Vagina (tissue), 2 donors: ENCODE results near the gene MAP3K13. TPM values are rescaled to one million over a fixed set of nuclear protein-coding genes. Genes with fewer than 3 reads are reported as not detected.

Experiments
- DNase-seq, 2 donors: peaks; one replicate each; pipeline ENCODE4 v3.0.0-alpha.2; 2017; ENCODE audit errors: extremely low spot score in 2 of 2
- H3K27ac ChIP-seq: fragments of 200-600 bp; sonication (generic); one replicate; pipeline ENCODE4 v1.5.1; 2019
- H3K27me3 ChIP-seq: fragments of 200-600 bp; sonication (generic); one replicate; pipeline ENCODE4 v1.5.1; 2019
- H3K36me3 ChIP-seq, 2 donors: fragments of 200-600 bp; sonication (generic); one replicate each; pipeline ENCODE4 v1.5.1; 2017 to 2019
- H3K4me1 ChIP-seq: fragments of 200-600 bp; sonication (generic); one replicate; pipeline ENCODE4 v1.5.1; 2019
- H3K4me3 ChIP-seq, 2 donors: fragments of 200-600 bp; sonication (generic); 1 replicate in 1 of 2; 2 replicates in 1 of 2; pipeline ENCODE4 v1.5.1; 2016 to 2019
- H3K9me3 ChIP-seq: fragments of 200-600 bp; sonication (generic); one replicate; pipeline ENCODE4 v1.5.1; 2019
- CTCF ChIP-seq, 3 experiments: fragments of 450-650 bp in 2 of 3; fragments of 200-600 bp in 1 of 3; sonication (generic) in 1 of 3; IDR thresholded peaks; one replicate each; pipeline ENCODE4 v1.5.1; 2017 to 2019; ENCODE audit warnings: antibody characterized with exemption in 3 of 3, mild to moderate bottlenecking in 2 of 3, moderate library complexity in 2 of 3
- POLR2A ChIP-seq, 2 donors: fragments of 450-650 bp; IDR thresholded peaks; one replicate each; pipeline ENCODE4 v1.6.1; 2017; ENCODE audit warnings: antibody characterized with exemption in 2 of 2, mild to moderate bottlenecking in 2 of 2, moderate library complexity in 2 of 2
- POLR2AphosphoS5 ChIP-seq, 2 donors: sonication (generic); formaldehyde crosslinking; IDR thresholded peaks; one replicate each; pipeline ENCODE4 v1.9.0; 2017; ENCODE audit warnings: antibody characterized with exemption in 2 of 2, mild to moderate bottlenecking in 2 of 2, low read depth in 1 of 2; ENCODE audit not compliant: insufficient read depth in 1 of 2
- intact Hi-C: fragments of 100-400 bp; cut with DNase I; formaldehyde crosslinking; loops from one replicate; pipeline ENCODE4 v1.15.1; 2023
- total RNA-seq: library from RNA; depleted of rRNA; stranded (reverse); fragments of >200 nt; gene quantifications from one replicate; pipeline ENCODE4 v1.2.3, GENCODE V29; 2016

The MAP3K13 gene
- total RNA-seq, 1 donor from 2014 or later = 8.3 TPM

GRCh38 chr3:185342459-185343174, 20.3 kb upstream of the MAP3K13 start:
- Histone ChIP-seq H3K4me1 (no peaks in the 10 kb centered on the region), H3K27me3 (no peaks in the 10 kb centered on the region), H3K9me3 (no peaks in the 10 kb centered on the region), H3K36me3 (no peaks in the 10 kb centered on the region), H3K27ac (no peak overlapping the region), H3K4me3 (no peak overlapping the region)
- TF ChIP-seq POLR2AphosphoS5 (IDR thresholded peaks at IDR 0.05; ENCODE audit: insufficient read depth in 1 of 2, low read depth in 1 of 2) (no peak), POLR2A (IDR thresholded peaks at IDR 0.05) (no peak), CTCF (IDR thresholded peaks at IDR 0.05) (no peak)
- no peak for DNase-seq
- intact Hi-C loops = no loop called here

GRCh38 chr3:185347399-185347798, 15.5 kb upstream of the MAP3K13 start:
- no peaks in the 10 kb centered on the region for H3K4me1 ChIP-seq
- no peak overlapping the region for H3K27ac ChIP-seq
- no peak overlapping the region for H3K4me3 ChIP-seq
- intact Hi-C loops = no loop called here
- DNase-seq = no peak
- no peaks in the 10 kb centered on the region for H3K36me3 ChIP-seq
- no peaks in the 10 kb centered on the region for H3K27me3 ChIP-seq
- no peaks in the 10 kb centered on the region for H3K9me3 ChIP-seq
- TF ChIP-seq CTCF (IDR thresholded peaks at IDR 0.05) (no peak), POLR2AphosphoS5 (IDR thresholded peaks at IDR 0.05; ENCODE audit: insufficient read depth in 1 of 2, low read depth in 1 of 2) (no peak), POLR2A (IDR thresholded peaks at IDR 0.05) (no peak)

GRCh38 chr3:185350841-185351240, 12.1 kb upstream of the MAP3K13 start:
- H3K9me3 ChIP-seq = no peaks in the 10 kb centered on the region
- no peak for DNase-seq
- intact Hi-C loops = no loop called here
- no peaks in the 10 kb centered on the region for H3K36me3 ChIP-seq
- no peaks in the 10 kb centered on the region for H3K27me3 ChIP-seq
- no peak overlapping the region for H3K4me3 ChIP-seq
- no peak for TF ChIP-seq POLR2A (IDR thresholded peaks at IDR 0.05)
- no peak for TF ChIP-seq CTCF (IDR thresholded peaks at IDR 0.05)
- no peak for TF ChIP-seq POLR2AphosphoS5 (IDR thresholded peaks at IDR 0.05; ENCODE audit: insufficient read depth in 1 of 2, low read depth in 1 of 2)
- no peaks in the 10 kb centered on the region for H3K4me1 ChIP-seq
- no peak overlapping the region for H3K27ac ChIP-seq

GRCh38 chr3:185351396-185351795, 11.5 kb upstream of the MAP3K13 start:
- Histone ChIP-seq H3K9me3 (no peaks in the 10 kb centered on the region), H3K4me3 (no peak overlapping the region), H3K27me3 (no peaks in the 10 kb centered on the region), H3K4me1 (no peaks in the 10 kb centered on the region), H3K36me3 (no peaks in the 10 kb centered on the region), H3K27ac (no peak overlapping the region)
- TF ChIP-seq POLR2A (IDR thresholded peaks at IDR 0.05) (no peak), POLR2AphosphoS5 (IDR thresholded peaks at IDR 0.05; ENCODE audit: insufficient read depth in 1 of 2, low read depth in 1 of 2) (no peak), CTCF (IDR thresholded peaks at IDR 0.05) (no peak)
- DNase-seq = no peak
- intact Hi-C loops = no loop called here

- intact Hi-C loops = no loop called here
- no peak overlapping the region for H3K27ac ChIP-seq
- H3K36me3 ChIP-seq = no peaks in the 10 kb centered on the region
- no peak for DNase-seq
- no peaks in the 10 kb centered on the region for H3K4me1 ChIP-seq
- no peaks in the 10 kb centered on the region for H3K9me3 ChIP-seq
- H3K4me3 ChIP-seq = no peak overlapping the region
- no peak for TF ChIP-seq POLR2A (IDR thresholded peaks at IDR 0.05)
- TF ChIP-seq CTCF (IDR thresholded peaks at IDR 0.05) = no peak
- TF ChIP-seq POLR2AphosphoS5 (IDR thresholded peaks at IDR 0.05; ENCODE audit: insufficient read depth in 1 of 2, low read depth in 1 of 2) = no peak
- H3K27me3 ChIP-seq = no peaks in the 10 kb centered on the region
Observed at GRCh38 chr3:185353225-185353624, 9.7 kb upstream of the MAP3K13 start.
